ENCODE results near the gene FXYD2.
A peak's percentile ranks its signal among the peaks of the same experiment; 100 is the strongest.

Gene FXYD2

DNA sequence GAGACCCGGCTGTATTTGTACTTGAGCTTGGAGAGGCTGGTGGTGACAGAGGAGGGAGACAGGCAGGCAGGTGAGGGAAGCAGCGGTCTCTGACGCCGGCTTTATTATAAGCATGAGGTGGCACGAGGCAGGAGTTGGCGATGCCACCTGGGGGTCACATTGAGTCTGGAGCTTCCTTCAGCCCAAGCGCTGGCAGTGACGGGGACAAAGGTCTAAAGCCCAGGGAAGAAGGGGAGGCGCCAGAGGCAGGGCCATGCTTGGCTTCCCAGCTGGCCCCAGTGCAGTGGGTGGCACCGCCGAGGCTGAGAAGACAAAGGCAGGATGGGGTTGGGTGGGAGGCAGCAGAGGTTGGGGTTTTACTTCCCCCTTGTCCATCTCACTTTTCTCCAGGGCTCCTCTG is 4.5 kb downstream of the FXYD2 start:
- no peak for TF ChIP-seq ZBTB7A (IDR thresholded peaks at IDR 0.05; ENCODE audit: low read depth)
- TF ChIP-seq NFIC (IDR thresholded peaks at IDR 0.05), result no peak
- TF ChIP-seq FOXM1 (IDR thresholded peaks at IDR 0.05; ENCODE audit: borderline replicate concordance, low read depth), result no peak
- no peak for TF ChIP-seq REST (IDR thresholded peaks at IDR 0.05; ENCODE audit: low read depth)
- TF ChIP-seq, protein P1, sequence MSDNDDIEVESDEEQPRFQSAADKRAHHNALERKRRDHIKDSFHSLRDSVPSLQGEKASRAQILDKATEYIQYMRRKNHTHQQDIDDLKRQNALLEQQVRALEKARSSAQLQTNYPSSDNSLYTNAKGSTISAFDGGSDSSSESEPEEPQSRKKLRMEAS (IDR thresholded peaks at IDR 0.05), result no peak
- no peak for TF ChIP-seq USF1 (IDR thresholded peaks at IDR 0.05)
- no peak for TF ChIP-seq EGR1 (IDR thresholded peaks at IDR 0.05)
- TF ChIP-seq TCF12 (IDR thresholded peaks at IDR 0.05; ENCODE audit: low read depth), result no peak
- no peak for TF ChIP-seq CEBPB (IDR thresholded peaks at IDR 0.05)
- TF ChIP-seq TAF1 (IDR thresholded peaks at IDR 0.05; ENCODE audit: low read depth), result no peak
- TF ChIP-seq YY1 (IDR thresholded peaks at IDR 0.05; ENCODE audit: low read depth), result no peak
- no peak for TF ChIP-seq RAD21 (IDR thresholded peaks at IDR 0.05; ENCODE audit: low read depth)
- TF ChIP-seq CREB1 (IDR thresholded peaks at IDR 0.05; ENCODE audit: low read depth), result no peak
- TF ChIP-seq EP300 (IDR thresholded peaks at IDR 0.05; ENCODE audit: borderline replicate concordance), result no peak
- no peak for TF ChIP-seq TEAD4 (IDR thresholded peaks at IDR 0.05)

DNA sequence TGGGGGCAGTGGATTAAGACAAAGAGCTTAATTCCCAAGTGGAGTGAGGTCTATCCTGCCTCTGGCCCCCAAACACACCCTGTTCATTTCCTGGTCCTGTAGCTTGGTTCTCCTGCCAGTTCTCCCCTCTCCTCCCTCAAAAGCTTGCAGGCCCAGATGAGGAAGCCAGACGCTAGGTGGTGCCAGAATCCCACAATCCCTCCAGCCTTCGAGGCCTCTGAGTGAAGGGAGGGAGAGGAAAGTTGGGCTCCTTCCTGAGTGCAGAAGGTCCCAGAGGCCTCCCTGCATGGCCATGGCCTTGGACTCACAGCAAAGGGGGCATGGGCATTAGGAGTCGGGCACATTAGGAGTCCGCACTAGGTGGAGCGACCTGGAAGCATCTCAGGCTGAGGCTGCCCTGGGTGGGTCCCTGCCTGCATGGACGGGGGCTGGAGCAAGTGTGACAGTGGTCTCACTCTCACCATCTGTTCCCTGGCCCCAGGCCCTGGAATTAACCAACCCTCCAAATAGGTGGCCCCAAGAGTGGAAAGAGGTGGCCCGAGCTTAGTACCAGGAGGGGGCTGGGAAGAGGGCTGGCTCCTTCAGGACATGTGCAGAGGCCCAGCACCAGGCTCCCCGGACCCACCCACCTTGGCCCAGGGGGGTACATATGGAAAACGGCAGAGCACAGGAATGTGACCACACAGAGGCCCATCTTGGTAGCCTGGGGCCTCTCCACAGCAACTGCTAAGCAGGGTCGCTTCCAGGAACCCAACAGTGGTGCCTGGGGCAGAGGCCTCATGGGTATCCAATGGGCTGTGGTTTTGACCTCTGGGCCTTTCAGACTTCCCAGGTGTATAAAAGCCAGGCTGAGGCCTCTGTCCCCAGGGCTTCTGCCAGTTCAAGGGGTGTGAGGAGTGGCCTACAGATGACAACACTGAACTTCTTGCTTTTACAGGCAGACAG is 5.2 kb downstream of the FXYD2 start:
- TF ChIP-seq EGR1 (IDR thresholded peaks at IDR 0.05) (no peak), RAD21 (IDR thresholded peaks at IDR 0.05; ENCODE audit: low read depth) (peak; percentile 66)

DNA sequence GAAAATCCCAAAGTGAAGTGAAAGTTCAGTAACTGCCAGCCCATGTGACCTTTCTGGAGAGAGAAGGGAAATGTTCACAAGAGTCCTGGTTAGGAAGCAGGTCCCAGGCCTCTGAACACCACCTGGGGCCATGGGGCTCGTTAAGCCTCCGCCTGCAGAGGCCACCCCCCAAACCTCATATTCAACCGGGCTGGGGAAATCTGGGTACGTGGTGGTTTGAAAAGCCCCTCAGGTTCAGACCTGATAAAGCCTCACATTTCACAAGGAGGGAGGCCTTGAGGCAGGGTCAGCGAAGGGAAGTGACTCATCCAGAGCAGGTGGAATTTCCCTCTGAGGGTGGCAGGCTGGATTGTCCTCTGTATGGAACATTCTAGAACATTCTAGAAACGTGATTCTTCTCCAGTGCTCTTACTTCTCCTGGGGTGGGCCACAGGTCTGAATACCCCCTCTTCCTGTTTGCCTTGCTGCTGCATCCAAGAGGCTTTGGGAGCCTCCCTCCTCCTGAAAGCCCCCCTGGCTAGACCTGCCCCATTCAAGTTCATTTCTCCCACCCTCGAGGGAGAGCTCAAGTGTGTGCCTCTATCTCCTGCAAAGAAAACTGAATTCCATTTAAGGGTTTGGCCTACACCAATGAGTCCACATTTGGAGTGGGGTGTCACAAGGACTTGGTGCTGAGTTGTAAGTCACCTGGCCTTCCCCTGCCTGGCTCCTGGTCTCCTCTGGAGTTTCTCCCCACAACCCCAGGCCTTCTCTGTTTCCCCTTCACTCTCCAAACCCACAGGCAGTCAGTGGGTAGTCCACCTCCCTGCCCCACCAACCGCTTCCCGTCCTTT is 6.3 kb downstream of the FXYD2 start:
- TF ChIP-seq CREB1 (IDR thresholded peaks at IDR 0.05; ENCODE audit: low read depth) (no peak), YY1 (IDR thresholded peaks at IDR 0.05; ENCODE audit: low read depth) (no peak), RAD21 (IDR thresholded peaks at IDR 0.05; ENCODE audit: low read depth) (no peak)
- TF ChIP-seq, protein P1 (IDR thresholded peaks at IDR 0.05), result peak; percentile 41; the same call in 1 of the 2 replicates

DNA sequence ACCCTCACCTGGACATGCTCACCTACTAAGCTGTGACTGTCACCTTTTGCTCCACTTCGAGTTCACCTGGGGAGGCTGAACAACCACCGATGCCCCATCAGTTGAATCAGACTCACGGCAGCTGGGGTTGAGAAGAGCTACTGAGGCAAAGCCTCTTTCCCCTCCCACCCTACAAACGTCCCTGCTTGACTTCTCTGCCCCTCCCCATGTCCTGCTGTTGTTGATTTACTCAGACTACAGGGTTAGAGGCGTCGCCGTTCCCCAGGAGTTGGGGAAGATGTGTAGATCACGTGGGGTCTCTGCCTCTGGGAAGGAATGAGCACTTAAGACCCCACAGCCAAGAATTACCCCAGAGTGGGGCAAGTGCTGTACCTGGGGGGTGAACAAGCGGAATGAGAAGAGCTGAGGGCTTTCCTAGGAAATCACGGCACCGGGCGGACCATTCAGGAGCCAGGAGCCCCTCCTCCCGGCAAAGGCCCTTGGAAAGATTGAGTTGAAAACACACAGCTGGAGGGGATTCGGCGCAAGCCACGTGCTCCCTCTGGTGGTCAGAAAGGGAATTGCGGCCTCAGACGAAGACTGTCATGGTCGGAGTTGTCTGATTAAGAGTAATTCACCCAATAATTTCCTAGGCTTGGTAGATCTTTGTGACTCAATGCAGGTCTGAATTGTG is 7.0 kb downstream of the FXYD2 start:
- TF ChIP-seq TCF12 (IDR thresholded peaks at IDR 0.05; ENCODE audit: low read depth) (no peak), RAD21 (IDR thresholded peaks at IDR 0.05; ENCODE audit: low read depth) (peak; percentile 87), USF1 (IDR thresholded peaks at IDR 0.05) (no peak), EGR1 (IDR thresholded peaks at IDR 0.05) (no peak), EP300 (IDR thresholded peaks at IDR 0.05; ENCODE audit: borderline replicate concordance) (no peak)
- TF ChIP-seq, protein P1 (IDR thresholded peaks at IDR 0.05), result 0 out of 2 replicates have a peak, but pooled peaks have one; percentile 24

DNA sequence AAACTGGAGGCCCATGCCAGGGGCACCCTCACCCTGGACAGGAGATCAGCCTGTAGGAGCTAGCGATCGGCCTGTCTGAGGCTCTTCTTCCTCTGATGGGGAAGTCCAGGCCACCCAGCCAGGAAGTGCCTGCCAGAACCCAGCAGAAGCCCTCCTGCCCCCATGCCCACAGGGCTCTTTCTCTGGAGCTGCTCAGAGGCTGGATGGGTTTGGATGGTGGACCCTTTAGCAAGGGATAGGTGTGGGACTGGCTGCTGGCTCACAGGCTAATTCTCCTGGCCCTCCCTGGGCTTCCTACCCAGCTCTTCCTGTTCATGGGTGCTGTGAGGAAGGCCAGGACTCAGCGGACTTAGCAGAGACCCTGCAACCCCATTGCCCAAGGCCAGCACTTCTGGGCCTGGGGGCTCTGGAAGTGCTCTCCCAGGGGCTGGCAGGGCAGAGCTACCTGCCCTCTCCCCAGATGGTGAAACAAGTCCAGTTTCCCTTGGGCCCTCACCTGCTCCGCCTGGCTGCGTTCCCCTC is 7.6 kb downstream of the FXYD2 start:
- no peak for TF ChIP-seq CREB1 (IDR thresholded peaks at IDR 0.05; ENCODE audit: low read depth)
- TF ChIP-seq EGR1 (IDR thresholded peaks at IDR 0.05), result no peak
- no peak for TF ChIP-seq EP300 (IDR thresholded peaks at IDR 0.05; ENCODE audit: borderline replicate concordance)
- no peak for TF ChIP-seq ZBTB7A (IDR thresholded peaks at IDR 0.05; ENCODE audit: low read depth)
- TF ChIP-seq REST (IDR thresholded peaks at IDR 0.05; ENCODE audit: low read depth), result no peak
- TF ChIP-seq TEAD4 (IDR thresholded peaks at IDR 0.05), result no peak
- TF ChIP-seq TCF12 (IDR thresholded peaks at IDR 0.05; ENCODE audit: low read depth), result no peak
- TF ChIP-seq YY1 (IDR thresholded peaks at IDR 0.05; ENCODE audit: low read depth), result no peak
- TF ChIP-seq USF1 (IDR thresholded peaks at IDR 0.05), result no peak
- TF ChIP-seq FOXM1 (IDR thresholded peaks at IDR 0.05; ENCODE audit: borderline replicate concordance, low read depth), result no peak
- no peak for TF ChIP-seq CEBPB (IDR thresholded peaks at IDR 0.05)
- TF ChIP-seq, protein P1 (IDR thresholded peaks at IDR 0.05), result no peak
- TF ChIP-seq RAD21 (IDR thresholded peaks at IDR 0.05; ENCODE audit: low read depth), result no peak
- no peak for TF ChIP-seq TAF1 (IDR thresholded peaks at IDR 0.05; ENCODE audit: low read depth)
- no peak for TF ChIP-seq NFIC (IDR thresholded peaks at IDR 0.05)
